UCSD-AML1 (cell line): ENCODE data around the gene RASD2.

ENCODE experiments used
- DNase-seq: peaks from one replicate; lab custom pipeline; 2025; ENCODE audit not compliant: unreplicated experiment; lab: John Stamatoyannopoulos, UW

The RASD2 gene

GRCh38 chr22:35539487-35539886 lies 1.1 kb upstream of the RASD2 start:
- DNase-seq = no peak

- DNase-seq = peak; percentile 61
Observed at GRCh38 chr22:35539910-35540594, 579 bp upstream of the RASD2 start.

- DNase-seq = no peak
Observed at GRCh38 chr22:35541254-35541748, 670 bp downstream of the RASD2 start.

- no peak for DNase-seq
Observed at GRCh38 chr22:35542157-35542938, 1.7 kb downstream of the RASD2 start.

GRCh38 chr22:35542939-35543516 lies 2.4 kb downstream of the RASD2 start:
- DNase-seq = no peak

- DNase-seq = no peak
Observed at GRCh38 chr22:35543702-35544101, 3.1 kb downstream of the RASD2 start.

- DNase-seq = no peak
Observed at GRCh38 chr22:35544189-35544588, 3.6 kb downstream of the RASD2 start.

- DNase-seq = no peak
Observed at GRCh38 chr22:35544827-35545226, 4.2 kb downstream of the RASD2 start.

- no peak for DNase-seq
Observed at GRCh38 chr22:35546886-35547285, 6.3 kb downstream of the RASD2 start.

- no peak for DNase-seq
Observed at GRCh38 chr22:35547987-35548721, 7.5 kb downstream of the RASD2 start.

GRCh38 chr22:35548722-35549112 lies 8.1 kb downstream of the RASD2 start:
- DNase-seq = no peak

GRCh38 chr22:35549328-35549727 lies 8.7 kb downstream of the RASD2 start:
- DNase-seq = no peak

- DNase-seq = no peak
Observed at GRCh38 chr22:35551549-35552177, 11.0 kb downstream of the RASD2 start.

- DNase-seq = peak; percentile 69
Observed at GRCh38 chr22:35552196-35552842, 11.7 kb downstream of the RASD2 start.

GRCh38 chr22:35552846-35553245 lies 12.2 kb downstream of the RASD2 start:
- DNase-seq = no peak

- no peak for DNase-seq
Observed at GRCh38 chr22:35553341-35553740, 12.7 kb downstream of the RASD2 start.

- no peak for DNase-seq
Observed at GRCh38 chr22:35554297-35554845, 13.7 kb downstream of the RASD2 start.

- no peak for DNase-seq
Observed at GRCh38 chr22:35555483-35555890, 14.9 kb downstream of the RASD2 start.

- DNase-seq = no peak
Observed at GRCh38 chr22:35555946-35556547, 15.4 kb downstream of the RASD2 start.

GRCh38 chr22:35556666-35557065 lies 16.0 kb downstream of the RASD2 start:
- DNase-seq = no peak
